ENCODE results near the gene SMYD3. TPM values are rescaled to one million over a fixed set of nuclear protein-coding genes. Genes with fewer than 3 reads are reported as not detected.
"Not testable (repeated sequence)": the region's sequence is repeated elsewhere in the genome, so short reads cannot be mapped to it uniquely, and the experiment has no call there.

SMYD3 gene
- total RNA-seq, 2 donors from 2014 or later, result 16.2 to 16.4 TPM

- Histone ChIP-seq H3K4me3 (no peak overlapping the region), H3K9ac (ENCODE audit: low read depth in 2 of 2, low read length in 2 of 2) (no peak overlapping the region), H3K27me3 (no peaks in the 10 kb centered on the region), H3K27ac (no peak overlapping the region), H3K9me3 (no peaks in the 10 kb centered on the region), H3K4me1 (no peaks in the 10 kb centered on the region), H3K36me3 (no peaks in the 10 kb centered on the region)
- TF ChIP-seq, protein P1, sequence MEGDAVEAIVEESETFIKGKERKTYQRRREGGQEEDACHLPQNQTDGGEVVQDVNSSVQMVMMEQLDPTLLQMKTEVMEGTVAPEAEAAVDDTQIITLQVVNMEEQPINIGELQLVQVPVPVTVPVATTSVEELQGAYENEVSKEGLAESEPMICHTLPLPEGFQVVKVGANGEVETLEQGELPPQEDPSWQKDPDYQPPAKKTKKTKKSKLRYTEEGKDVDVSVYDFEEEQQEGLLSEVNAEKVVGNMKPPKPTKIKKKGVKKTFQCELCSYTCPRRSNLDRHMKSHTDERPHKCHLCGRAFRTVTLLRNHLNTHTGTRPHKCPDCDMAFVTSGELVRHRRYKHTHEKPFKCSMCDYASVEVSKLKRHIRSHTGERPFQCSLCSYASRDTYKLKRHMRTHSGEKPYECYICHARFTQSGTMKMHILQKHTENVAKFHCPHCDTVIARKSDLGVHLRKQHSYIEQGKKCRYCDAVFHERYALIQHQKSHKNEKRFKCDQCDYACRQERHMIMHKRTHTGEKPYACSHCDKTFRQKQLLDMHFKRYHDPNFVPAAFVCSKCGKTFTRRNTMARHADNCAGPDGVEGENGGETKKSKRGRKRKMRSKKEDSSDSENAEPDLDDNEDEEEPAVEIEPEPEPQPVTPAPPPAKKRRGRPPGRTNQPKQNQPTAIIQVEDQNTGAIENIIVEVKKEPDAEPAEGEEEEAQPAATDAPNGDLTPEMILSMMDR (IDR thresholded peaks at IDR 0.05), result no peak
- intact Hi-C loops (cut with DNase I), result no loop called here
- no peak for DNase-seq
Measured at GRCh38 chr1:245983294-245983967, 523.6 kb downstream of the SMYD3 start.

- no peaks in the 10 kb centered on the region for H3K36me3 ChIP-seq
- no peaks in the 10 kb centered on the region for H3K9me3 ChIP-seq
- H3K4me3 ChIP-seq, result no peak overlapping the region
- H3K4me1 ChIP-seq, result no peaks in the 10 kb centered on the region
- H3K9ac ChIP-seq (ENCODE audit: low read depth in 2 of 2, low read length in 2 of 2), result no peak overlapping the region
- no peak overlapping the region for H3K27ac ChIP-seq
- intact Hi-C loops (cut with DNase I), result no loop called here
- no peaks in the 10 kb centered on the region for H3K27me3 ChIP-seq
- DNase-seq, result no peak
- TF ChIP-seq, protein P1 (IDR thresholded peaks at IDR 0.05), result no peak
Measured at GRCh38 chr1:245979589-245979988, 527.5 kb downstream of the SMYD3 start.

- Histone ChIP-seq H3K9me3 (no peaks in the 10 kb centered on the region), H3K4me1 (no peaks in the 10 kb centered on the region), H3K27me3 (no peaks in the 10 kb centered on the region), H3K36me3 (no peaks in the 10 kb centered on the region), H3K9ac (ENCODE audit: low read depth in 2 of 2, low read length in 2 of 2) (no peak overlapping the region), H3K4me3 (no peak overlapping the region), H3K27ac (no peak overlapping the region)
- intact Hi-C loops (cut with DNase I), result no loop called here
- TF ChIP-seq, protein P1 (IDR thresholded peaks at IDR 0.05), result no peak
- no peak for DNase-seq
Measured at GRCh38 chr1:245978915-245979314, 528.2 kb downstream of the SMYD3 start.

DNA sequence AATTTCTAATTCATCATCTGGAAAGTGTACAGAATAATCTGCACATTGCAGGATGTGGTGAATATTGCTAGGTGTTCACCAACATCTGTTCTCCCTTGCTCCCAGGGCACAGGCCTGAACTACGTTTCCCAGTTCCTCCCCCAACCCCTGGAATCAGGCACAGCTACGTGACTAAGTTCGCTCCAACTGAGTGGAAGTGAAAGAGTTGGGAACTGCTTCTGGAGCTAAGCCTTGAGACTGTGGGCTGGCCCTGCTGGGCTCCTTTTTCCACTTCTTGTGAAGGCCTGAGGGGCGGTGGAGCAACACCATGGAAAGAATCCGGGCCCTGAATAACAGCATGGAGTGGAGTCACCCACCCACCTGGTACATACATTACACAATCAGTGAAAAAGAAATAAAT is 534.6 kb downstream of the SMYD3 start:
- Histone ChIP-seq H3K4me3 (no peak overlapping the region), H3K27ac (no peak overlapping the region), H3K9ac (ENCODE audit: low read depth in 2 of 2, low read length in 2 of 2) (no peak overlapping the region), H3K36me3 (no peaks in the 10 kb centered on the region), H3K4me1 (no peaks in the 10 kb centered on the region), H3K9me3 (no peaks in the 10 kb centered on the region), H3K27me3 (no peaks in the 10 kb centered on the region)
- intact Hi-C loops (cut with DNase I), result no loop called here
- TF ChIP-seq, protein P1 (IDR thresholded peaks at IDR 0.05), result no peak
- no peak for DNase-seq

DNA sequence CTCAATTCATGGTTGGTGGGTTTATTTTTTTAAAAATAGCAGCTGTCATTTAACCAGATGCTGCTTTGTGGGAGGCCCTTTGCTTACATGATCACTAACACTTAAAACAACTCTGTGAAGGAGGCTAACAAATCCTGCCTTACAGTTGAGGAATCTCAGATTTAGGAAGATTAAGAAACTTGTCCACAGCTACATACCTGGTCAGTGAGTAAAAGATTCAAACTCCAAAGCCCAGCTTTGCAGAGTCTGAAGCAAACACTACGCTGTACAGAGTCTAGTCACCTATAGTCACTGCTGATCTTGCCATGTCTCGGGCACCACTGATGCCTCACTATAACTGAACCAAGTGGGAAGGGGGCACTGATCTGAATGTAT is 535.4 kb downstream of the SMYD3 start:
- no peak overlapping the region for H3K27ac ChIP-seq
- TF ChIP-seq, protein P1 (IDR thresholded peaks at IDR 0.05), result no peak
- intact Hi-C loops (cut with DNase I), result no loop called here
- H3K9me3 ChIP-seq, result no peaks in the 10 kb centered on the region
- H3K9ac ChIP-seq (ENCODE audit: low read depth in 2 of 2, low read length in 2 of 2), result no peak overlapping the region
- H3K27me3 ChIP-seq, result no peaks in the 10 kb centered on the region
- no peak overlapping the region for H3K4me3 ChIP-seq
- DNase-seq, result no peak
- H3K4me1 ChIP-seq, result no peaks in the 10 kb centered on the region
- H3K36me3 ChIP-seq, result no peaks in the 10 kb centered on the region

- DNase-seq; H3K9me3 ChIP-seq; intact Hi-C loops (cut with DNase I); H3K36me3 ChIP-seq; H3K27me3 ChIP-seq; H3K4me1 ChIP-seq; H3K4me3 ChIP-seq; H3K9ac ChIP-seq (ENCODE audit: low read depth in 2 of 2, low read length in 2 of 2); H3K27ac ChIP-seq: not testable (repeated sequence)
Measured at GRCh38 chr1:245971076-245971710, 535.9 kb downstream of the SMYD3 start.
